ENCODE measurements around the gene GLUD2.
"Not testable (repeated sequence)": the region's sequence is repeated elsewhere in the genome, so short reads cannot be mapped to it uniquely, and the experiment has no call there.

The GLUD2 gene

DNA sequence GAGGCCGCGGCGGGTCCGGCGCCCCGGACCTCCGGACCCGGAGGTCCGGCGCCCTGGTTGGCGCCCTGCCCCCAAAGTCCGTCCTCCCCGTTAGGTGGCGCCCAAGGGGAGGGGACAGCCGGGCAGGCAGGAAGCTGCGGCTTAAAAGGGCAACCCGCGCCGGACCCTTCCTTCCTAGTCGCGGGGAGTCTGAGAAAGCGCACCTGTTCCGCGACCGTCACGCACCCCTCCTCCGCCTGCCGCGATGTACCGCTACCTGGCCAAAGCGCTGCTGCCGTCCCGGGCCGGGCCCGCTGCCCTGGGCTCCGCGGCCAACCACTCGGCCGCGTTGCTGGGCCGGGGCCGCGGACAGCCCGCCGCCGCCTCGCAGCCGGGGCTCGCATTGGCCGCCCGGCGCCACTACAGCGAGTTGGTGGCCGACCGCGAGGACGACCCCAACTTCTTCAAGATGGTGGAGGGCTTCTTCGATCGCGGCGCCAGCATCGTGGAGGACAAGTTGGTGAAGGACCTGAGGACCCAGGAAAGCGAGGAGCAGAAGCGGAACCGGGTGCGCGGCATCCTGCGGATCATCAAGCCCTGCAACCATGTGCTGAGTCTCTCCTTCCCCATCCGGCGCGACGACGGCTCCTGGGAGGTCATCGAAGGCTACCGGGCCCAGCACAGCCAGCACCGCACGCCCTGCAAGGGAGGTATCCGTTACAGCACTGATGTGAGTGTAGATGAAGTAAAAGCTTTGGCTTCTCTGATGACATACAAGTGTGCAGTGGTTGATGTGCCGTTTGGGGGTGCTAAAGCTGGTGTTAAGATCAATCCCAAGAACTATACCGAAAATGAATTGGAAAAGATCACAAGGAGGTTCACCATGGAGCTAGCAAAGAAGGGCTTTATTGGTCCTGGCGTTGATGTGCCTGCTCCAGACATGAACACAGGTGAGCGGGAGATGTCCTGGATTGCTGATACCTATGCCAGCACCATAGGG lies at the start of gene GLUD2:
TSS of gene GLUD2 (plus strand) at position 170 of the 979 bp plus-strand sequence. CDS start at position 245, 75 bp downstream.
- not testable (repeated sequence) for H3K4me3 ChIP-seq (ENCODE audit: low read depth, low read length); DNase-seq (ENCODE audit: low read depth)

- TF ChIP-seq, protein P1, sequence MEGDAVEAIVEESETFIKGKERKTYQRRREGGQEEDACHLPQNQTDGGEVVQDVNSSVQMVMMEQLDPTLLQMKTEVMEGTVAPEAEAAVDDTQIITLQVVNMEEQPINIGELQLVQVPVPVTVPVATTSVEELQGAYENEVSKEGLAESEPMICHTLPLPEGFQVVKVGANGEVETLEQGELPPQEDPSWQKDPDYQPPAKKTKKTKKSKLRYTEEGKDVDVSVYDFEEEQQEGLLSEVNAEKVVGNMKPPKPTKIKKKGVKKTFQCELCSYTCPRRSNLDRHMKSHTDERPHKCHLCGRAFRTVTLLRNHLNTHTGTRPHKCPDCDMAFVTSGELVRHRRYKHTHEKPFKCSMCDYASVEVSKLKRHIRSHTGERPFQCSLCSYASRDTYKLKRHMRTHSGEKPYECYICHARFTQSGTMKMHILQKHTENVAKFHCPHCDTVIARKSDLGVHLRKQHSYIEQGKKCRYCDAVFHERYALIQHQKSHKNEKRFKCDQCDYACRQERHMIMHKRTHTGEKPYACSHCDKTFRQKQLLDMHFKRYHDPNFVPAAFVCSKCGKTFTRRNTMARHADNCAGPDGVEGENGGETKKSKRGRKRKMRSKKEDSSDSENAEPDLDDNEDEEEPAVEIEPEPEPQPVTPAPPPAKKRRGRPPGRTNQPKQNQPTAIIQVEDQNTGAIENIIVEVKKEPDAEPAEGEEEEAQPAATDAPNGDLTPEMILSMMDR (IDR thresholded peaks at IDR 0.05; ENCODE audit: control insufficient read depth, extremely low read depth, insufficient read depth) = no peak
- no peak for DNase-seq (ENCODE audit: low read depth)
- H3K4me3 ChIP-seq (ENCODE audit: low read depth, low read length) = no peak overlapping the region
Observed at GRCh38 chrX:120999413-120999812, 48.0 kb upstream of the GLUD2 start.

DNA sequence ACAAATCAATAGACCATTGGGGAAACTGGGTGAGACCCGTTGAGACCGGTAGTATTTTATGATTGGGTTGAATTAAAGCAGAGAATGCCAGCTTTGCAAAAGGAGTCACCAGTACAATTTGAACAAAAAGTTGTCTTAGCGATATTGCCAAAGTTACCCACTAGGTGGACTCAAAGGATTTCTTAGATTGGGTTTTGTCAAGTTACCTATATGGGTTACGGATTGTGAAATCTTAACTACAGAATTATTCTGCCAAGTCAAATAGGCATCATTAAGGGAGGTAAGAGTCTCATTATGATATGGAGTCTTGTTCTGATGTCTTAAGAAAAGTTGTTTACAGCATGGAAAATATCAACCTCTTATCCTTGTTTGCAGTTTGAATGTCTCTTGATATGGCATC lies 46.8 kb upstream of the GLUD2 start:
- H3K4me3 ChIP-seq (ENCODE audit: low read depth, low read length) = no peak overlapping the region
- TF ChIP-seq, protein P1 (IDR thresholded peaks at IDR 0.05; ENCODE audit: control insufficient read depth, extremely low read depth, insufficient read depth) = peak; percentile 39; the same call in 1 of the 2 replicates
- peak; percentile 77 for DNase-seq (ENCODE audit: low read depth)

DNA sequence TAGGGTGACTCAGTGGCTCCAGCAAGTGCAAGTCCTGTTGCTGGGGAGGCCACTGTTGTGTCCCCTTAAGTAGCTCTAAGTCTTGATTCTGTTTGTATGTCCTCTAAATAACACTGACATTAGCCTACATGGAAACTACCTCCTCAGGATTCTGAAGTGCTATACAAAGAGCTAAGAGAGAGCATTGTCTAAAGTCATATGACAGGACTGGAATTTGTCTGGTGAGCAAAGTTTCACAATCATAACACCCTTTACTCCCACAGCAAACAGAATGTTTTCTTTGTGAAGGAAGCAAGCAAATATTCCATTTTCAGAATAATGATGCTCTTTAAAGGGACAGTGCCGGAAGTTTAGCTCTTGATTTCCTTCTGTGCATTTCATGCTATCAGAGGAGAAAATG lies 38.5 kb upstream of the GLUD2 start:
- DNase-seq (ENCODE audit: low read depth) = no peak
- H3K4me3 ChIP-seq (ENCODE audit: low read depth, low read length) = no peak overlapping the region
- TF ChIP-seq, protein P1 (IDR thresholded peaks at IDR 0.05; ENCODE audit: control insufficient read depth, extremely low read depth, insufficient read depth) = no peak

GRCh38 chrX:121009764-121010163 lies 37.6 kb upstream of the GLUD2 start:
- TF ChIP-seq, protein P1 (IDR thresholded peaks at IDR 0.05; ENCODE audit: control insufficient read depth, extremely low read depth, insufficient read depth) = no peak
- no peak for DNase-seq (ENCODE audit: low read depth)
- H3K4me3 ChIP-seq (ENCODE audit: low read depth, low read length) = no peak overlapping the region

DNA sequence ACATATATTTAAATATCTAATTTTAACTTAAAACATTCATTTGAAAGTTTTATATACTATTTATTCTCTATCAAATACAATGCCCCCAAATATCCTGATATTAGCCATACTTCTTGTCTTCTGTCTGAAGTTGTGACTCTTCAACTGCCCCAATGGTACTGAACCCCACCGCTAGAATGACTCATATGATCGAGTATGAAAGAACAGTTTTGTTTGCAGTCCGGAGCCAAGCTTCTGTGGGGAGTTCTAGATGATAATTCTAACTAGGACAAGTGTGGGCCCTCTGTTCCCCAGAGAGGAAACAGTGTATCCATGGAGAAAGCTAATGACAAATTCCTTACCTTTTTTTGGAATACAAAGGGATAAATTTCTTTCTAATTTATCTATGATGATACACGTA lies 37.2 kb upstream of the GLUD2 start:
- DNase-seq (ENCODE audit: low read depth) = no peak
- TF ChIP-seq, protein P1 (IDR thresholded peaks at IDR 0.05; ENCODE audit: control insufficient read depth, extremely low read depth, insufficient read depth) = no peak

DNA sequence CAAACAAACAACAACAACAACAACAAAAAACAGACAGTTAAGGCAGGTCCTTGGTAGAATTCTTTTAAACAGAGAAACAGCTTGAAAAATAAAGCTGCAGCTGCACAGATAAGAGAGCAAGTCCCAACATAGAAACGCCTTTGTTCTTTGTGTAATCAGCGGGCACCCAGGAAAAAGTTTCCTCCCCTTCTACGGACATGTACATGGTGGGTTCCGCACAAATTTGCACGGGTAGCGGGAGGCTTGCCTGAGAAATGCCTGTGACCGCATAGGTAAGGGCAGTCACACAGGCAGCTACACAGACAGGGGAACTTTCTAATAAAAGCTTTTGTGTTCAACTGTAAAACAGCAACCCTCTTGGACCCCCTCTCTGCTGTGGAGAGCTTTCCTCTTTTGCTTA lies 36.2 kb upstream of the GLUD2 start:
- H3K4me3 ChIP-seq (ENCODE audit: low read depth, low read length) = no peak overlapping the region
- DNase-seq (ENCODE audit: low read depth) = no peak
- TF ChIP-seq, protein P1 (IDR thresholded peaks at IDR 0.05; ENCODE audit: control insufficient read depth, extremely low read depth, insufficient read depth) = no peak

More for the DNA sequence above, 37.2 kb upstream of the GLUD2 start:
- H3K4me3 ChIP-seq (ENCODE audit: low read depth, low read length) = no peak overlapping the region

Measured in LNCaP clone FGC (cell line).